ENCODE results near the gene TMEM168. TPM values are rescaled to one million over a fixed set of nuclear protein-coding genes. Genes with fewer than 3 reads are reported as not detected.

TMEM168 gene
- total RNA-seq, 1 donor from 2014 or later = 23.9 TPM

DNA sequence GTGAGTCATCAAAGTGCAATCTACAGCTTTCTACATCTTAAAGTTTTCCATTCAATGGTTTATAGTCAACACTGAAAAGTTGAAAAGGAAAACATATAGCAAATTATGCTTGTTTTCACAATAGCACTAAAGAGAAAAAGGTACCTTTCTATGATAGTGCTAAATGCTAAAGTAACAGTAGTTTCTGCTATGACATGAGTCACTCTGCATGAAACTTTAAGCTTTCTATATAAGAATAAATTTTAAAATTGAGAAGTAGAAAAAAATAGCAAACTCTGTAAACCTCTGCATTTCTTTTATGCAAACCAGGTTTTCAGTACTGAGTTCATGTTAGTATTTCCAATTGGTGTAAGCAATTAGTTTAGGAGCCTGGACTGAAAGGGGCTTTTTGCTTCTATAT lies 31.2 kb upstream of the TMEM168 start:
- H3K4me3 Mint-ChIP-seq (ENCODE audit: unreplicated experiment) = no peak overlapping the region
- H3K27me3 Mint-ChIP-seq (ENCODE audit: low read depth) = no peaks in the 10 kb centered on the region
- H3K9me3 Mint-ChIP-seq (ENCODE audit: low read depth) = peaks cover 5% of the 10 kb centered on the region

DNA sequence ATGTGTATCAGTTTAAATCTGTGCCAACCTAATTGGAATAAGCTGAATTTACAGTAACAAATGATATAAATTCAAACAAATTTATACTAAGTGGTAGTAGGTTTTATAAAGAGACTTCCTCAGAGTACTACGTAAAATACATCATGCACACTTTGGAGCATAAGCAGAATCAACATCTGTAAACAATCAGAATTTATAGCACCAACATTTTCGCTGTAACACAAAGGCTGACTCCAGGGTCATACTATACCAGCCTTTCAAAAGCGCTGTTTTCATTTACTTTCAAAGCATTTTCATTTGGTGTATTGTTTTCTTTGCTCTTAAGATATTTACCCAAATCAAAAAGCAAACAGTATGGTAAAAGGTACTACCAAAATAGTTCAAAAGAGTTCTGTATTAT lies 29.3 kb upstream of the TMEM168 start:
- Mint-ChIP-seq H3K4me1 (ENCODE audit: low read depth) (no peaks in the 10 kb centered on the region), H3K36me3 (ENCODE audit: low read depth) (peaks cover 6% of the 10 kb centered on the region), H3K27me3 (ENCODE audit: low read depth) (no peaks in the 10 kb centered on the region), H3K9me3 (ENCODE audit: low read depth) (peaks cover 15% of the 10 kb centered on the region), H3K4me3 (ENCODE audit: unreplicated experiment) (no peak overlapping the region), H3K27ac (ENCODE audit: unreplicated experiment) (no peak overlapping the region)
- no peak for DNase-seq (ENCODE audit: low spot score)
- TF ChIP-seq, protein P1, sequence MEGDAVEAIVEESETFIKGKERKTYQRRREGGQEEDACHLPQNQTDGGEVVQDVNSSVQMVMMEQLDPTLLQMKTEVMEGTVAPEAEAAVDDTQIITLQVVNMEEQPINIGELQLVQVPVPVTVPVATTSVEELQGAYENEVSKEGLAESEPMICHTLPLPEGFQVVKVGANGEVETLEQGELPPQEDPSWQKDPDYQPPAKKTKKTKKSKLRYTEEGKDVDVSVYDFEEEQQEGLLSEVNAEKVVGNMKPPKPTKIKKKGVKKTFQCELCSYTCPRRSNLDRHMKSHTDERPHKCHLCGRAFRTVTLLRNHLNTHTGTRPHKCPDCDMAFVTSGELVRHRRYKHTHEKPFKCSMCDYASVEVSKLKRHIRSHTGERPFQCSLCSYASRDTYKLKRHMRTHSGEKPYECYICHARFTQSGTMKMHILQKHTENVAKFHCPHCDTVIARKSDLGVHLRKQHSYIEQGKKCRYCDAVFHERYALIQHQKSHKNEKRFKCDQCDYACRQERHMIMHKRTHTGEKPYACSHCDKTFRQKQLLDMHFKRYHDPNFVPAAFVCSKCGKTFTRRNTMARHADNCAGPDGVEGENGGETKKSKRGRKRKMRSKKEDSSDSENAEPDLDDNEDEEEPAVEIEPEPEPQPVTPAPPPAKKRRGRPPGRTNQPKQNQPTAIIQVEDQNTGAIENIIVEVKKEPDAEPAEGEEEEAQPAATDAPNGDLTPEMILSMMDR (IDR thresholded peaks at IDR 0.05) = no peak

More for the DNA sequence above, 31.2 kb upstream of the TMEM168 start:
- H3K27ac Mint-ChIP-seq (ENCODE audit: unreplicated experiment) = no peak overlapping the region
- no peak for DNase-seq (ENCODE audit: low spot score)
- peaks cover 12% of the 10 kb centered on the region for H3K36me3 Mint-ChIP-seq (ENCODE audit: low read depth)
- TF ChIP-seq, protein P1 (IDR thresholded peaks at IDR 0.05) = no peak
- H3K4me1 Mint-ChIP-seq (ENCODE audit: low read depth) = no peaks in the 10 kb centered on the region

DNA sequence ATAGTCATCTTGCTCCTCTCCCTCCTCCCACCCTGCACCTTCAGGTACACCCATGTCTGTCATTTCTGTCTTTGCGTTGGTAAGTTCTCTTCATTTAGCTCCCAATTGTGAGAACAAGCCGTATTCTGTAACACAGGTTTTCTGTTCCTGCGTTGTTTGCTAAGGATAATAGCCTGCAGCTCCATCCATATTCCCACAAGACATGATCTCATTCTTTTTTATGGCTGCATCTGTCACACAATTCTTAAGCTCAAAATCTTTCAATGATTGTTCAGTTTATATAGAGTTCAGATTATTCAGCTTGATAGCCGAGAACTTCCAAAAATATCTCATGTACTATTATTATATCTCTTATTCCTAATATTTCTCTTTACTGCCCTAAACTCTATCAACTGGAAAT lies 16.0 kb upstream of the TMEM168 start:
- no peak overlapping the region for H3K27ac Mint-ChIP-seq (ENCODE audit: unreplicated experiment)
- peaks cover 8% of the 10 kb centered on the region for H3K27me3 Mint-ChIP-seq (ENCODE audit: low read depth)
- H3K4me1 Mint-ChIP-seq (ENCODE audit: low read depth) = no peaks in the 10 kb centered on the region

DNA sequence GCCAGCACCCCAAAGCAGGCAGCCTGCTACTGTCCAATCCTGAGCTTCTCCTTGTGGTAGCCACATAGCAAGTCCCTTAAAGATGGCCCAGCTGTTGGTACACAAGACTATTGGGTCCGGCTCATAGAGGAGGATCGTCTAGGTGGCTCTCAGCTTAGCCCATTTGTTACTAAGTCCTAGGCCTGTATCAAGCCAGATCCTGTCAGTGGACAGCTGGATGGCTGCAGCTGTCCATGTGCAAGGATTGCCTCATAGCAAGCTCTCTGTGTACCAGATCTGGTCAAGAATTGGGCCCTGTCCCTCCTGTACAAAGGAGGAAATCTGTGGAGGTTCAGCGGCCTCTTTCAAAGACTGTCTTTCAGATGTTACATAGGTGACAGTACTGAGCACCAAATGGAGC lies 12.2 kb upstream of the TMEM168 start:
- Mint-ChIP-seq H3K4me3 (ENCODE audit: unreplicated experiment) (no peak overlapping the region), H3K9me3 (ENCODE audit: low read depth) (no peaks in the 10 kb centered on the region), H3K4me1 (ENCODE audit: low read depth) (no peaks in the 10 kb centered on the region), H3K36me3 (ENCODE audit: low read depth) (no peaks in the 10 kb centered on the region), H3K27ac (ENCODE audit: unreplicated experiment) (no peak overlapping the region), H3K27me3 (ENCODE audit: low read depth) (peaks cover 5% of the 10 kb centered on the region)
- DNase-seq (ENCODE audit: low spot score) = no peak
- TF ChIP-seq, protein P1 (IDR thresholded peaks at IDR 0.05) = no peak

More for the DNA sequence above, 16.0 kb upstream of the TMEM168 start:
- TF ChIP-seq, protein P1 (IDR thresholded peaks at IDR 0.05) = no peak
- no peaks in the 10 kb centered on the region for H3K36me3 Mint-ChIP-seq (ENCODE audit: low read depth)
- no peaks in the 10 kb centered on the region for H3K9me3 Mint-ChIP-seq (ENCODE audit: low read depth)
- no peak overlapping the region for H3K4me3 Mint-ChIP-seq (ENCODE audit: unreplicated experiment)
- no peak for DNase-seq (ENCODE audit: low spot score)

DNA sequence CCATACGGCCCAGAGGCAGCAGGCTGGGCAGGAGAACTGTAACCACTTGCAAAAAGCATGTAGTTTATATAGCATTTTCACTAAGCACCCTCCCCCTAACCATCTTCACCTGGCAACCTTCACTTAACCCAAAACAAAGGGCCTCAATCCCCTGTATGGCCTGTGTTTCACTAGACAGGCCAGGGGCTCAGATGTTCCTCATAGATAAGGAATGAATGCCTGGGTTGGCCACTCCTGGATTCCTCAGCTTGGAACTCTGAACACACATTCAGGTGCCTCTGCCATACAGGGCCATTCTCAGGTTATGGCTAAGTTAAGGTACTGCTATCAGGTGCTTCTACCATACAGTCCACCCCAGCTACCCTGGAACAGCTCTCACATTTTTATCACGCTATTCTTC lies 10.3 kb upstream of the TMEM168 start:
- no peak for DNase-seq (ENCODE audit: low spot score)
- no peaks in the 10 kb centered on the region for H3K4me1 Mint-ChIP-seq (ENCODE audit: low read depth)
- no peaks in the 10 kb centered on the region for H3K27me3 Mint-ChIP-seq (ENCODE audit: low read depth)
- H3K4me3 Mint-ChIP-seq (ENCODE audit: unreplicated experiment) = no peak overlapping the region
- H3K9me3 Mint-ChIP-seq (ENCODE audit: low read depth) = no peaks in the 10 kb centered on the region
- H3K27ac Mint-ChIP-seq (ENCODE audit: unreplicated experiment) = no peak overlapping the region
- no peaks in the 10 kb centered on the region for H3K36me3 Mint-ChIP-seq (ENCODE audit: low read depth)
- TF ChIP-seq, protein P1 (IDR thresholded peaks at IDR 0.05) = no peak

All from chondrocyte (in vitro differentiated cells).